HEK293T (cell line): ENCODE results near the gene RGMB.

Experiments used
- BHLHE40 ChIP-seq: fragments of 450-650 bp; IDR thresholded peaks from 2 replicates; pipeline ENCODE4 v1.6.1; 2016; ENCODE audit warnings: mild to moderate bottlenecking, moderate library complexity, borderline replicate concordance
- ELF4 ChIP-seq: fragments of 450-650 bp; IDR thresholded peaks from 2 replicates; pipeline ENCODE4 v1.6.1; 2017; ENCODE audit warnings: antibody characterized with exemption
- FOXM1 ChIP-seq: fragments of 450-650 bp; IDR thresholded peaks from 2 replicates; pipeline ENCODE4 v1.6.1; 2017; ENCODE audit warnings: mild to moderate bottlenecking, borderline replicate concordance
- HDGF ChIP-seq: fragments of 450-650 bp; IDR thresholded peaks from 2 replicates; pipeline ENCODE4 v1.6.1; 2017; ENCODE audit warnings: antibody characterized with exemption, borderline replicate concordance
- LEF1 ChIP-seq: fragments of 450-650 bp; IDR thresholded peaks from 2 replicates; pipeline ENCODE4 v1.6.1; 2017; ENCODE audit warnings: mild to moderate bottlenecking, borderline replicate concordance
- PKNOX1 ChIP-seq: fragments of 450-650 bp; IDR thresholded peaks from 2 replicates; pipeline ENCODE4 v1.6.1; 2016
- SP1 ChIP-seq: fragments of 450-650 bp; IDR thresholded peaks from 2 replicates; pipeline ENCODE4 v1.6.1; 2017
- SUZ12 ChIP-seq: fragments of 450-650 bp; IDR thresholded peaks from 2 replicates; pipeline ENCODE4 v1.6.1; 2016; ENCODE audit warnings: mild to moderate bottlenecking

GRCh38 chr5:98774192-98775033 is 950 bp downstream of the RGMB start:
- TF ChIP-seq SP1 (no peak), HDGF (no peak), SUZ12 (no peak), LEF1 (no peak), PKNOX1 (peak; percentile 85), FOXM1 (no peak), ELF4 (no peak), BHLHE40 (no peak)
